ENCODE measurements around the gene RRM2.

Gene RRM2

DNA sequence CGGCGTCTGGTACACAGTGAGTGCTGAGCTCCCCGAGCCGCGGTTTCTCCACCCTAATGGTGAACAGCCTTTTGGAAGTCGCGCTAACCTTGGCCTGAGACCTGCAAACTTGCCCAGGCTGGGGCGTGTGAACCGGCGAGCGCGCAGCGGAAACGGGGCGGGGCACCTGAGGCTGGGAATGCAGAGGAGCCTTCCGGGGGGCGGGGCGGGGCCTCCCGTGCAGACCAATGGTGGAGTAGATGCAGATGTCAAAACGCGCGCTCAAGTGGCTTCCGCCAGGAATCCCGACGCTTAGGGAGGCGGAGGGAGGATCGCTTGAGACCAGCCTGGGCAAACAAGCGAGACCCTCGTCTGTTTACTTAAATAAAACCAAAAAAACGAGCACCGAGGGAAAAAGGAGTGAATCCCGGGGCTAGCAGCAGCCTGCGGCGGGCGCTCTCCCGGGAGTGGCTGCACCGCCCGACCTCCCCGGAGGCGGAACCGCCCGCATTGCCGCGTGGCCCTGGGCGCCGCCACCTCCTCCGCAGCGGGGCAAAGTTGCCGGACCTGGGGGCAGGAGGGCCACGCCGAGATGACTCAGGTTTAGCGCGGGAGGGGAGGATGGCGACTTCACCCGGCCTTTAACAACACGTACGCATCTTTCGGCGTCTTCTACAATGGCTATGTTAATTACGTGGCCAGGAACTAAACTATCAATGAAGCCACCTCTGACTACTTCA lies 2.2 kb upstream of the RRM2 start:
- Histone ChIP-seq H3F3A (ENCODE audit: low read depth) (peaks cover 10% of the 10 kb centered on the region), H2AFZ (ENCODE audit: low read length) (peak overlapping the region; percentile 80)
- TF ChIP-seq, protein P1, sequence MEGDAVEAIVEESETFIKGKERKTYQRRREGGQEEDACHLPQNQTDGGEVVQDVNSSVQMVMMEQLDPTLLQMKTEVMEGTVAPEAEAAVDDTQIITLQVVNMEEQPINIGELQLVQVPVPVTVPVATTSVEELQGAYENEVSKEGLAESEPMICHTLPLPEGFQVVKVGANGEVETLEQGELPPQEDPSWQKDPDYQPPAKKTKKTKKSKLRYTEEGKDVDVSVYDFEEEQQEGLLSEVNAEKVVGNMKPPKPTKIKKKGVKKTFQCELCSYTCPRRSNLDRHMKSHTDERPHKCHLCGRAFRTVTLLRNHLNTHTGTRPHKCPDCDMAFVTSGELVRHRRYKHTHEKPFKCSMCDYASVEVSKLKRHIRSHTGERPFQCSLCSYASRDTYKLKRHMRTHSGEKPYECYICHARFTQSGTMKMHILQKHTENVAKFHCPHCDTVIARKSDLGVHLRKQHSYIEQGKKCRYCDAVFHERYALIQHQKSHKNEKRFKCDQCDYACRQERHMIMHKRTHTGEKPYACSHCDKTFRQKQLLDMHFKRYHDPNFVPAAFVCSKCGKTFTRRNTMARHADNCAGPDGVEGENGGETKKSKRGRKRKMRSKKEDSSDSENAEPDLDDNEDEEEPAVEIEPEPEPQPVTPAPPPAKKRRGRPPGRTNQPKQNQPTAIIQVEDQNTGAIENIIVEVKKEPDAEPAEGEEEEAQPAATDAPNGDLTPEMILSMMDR (conservative IDR thresholded peaks at IDR 0.05; ENCODE audit: low read length) = no peak
- TF ChIP-seq EZH2phosphoT487 (IDR thresholded peaks at IDR 0.05; ENCODE audit: borderline replicate concordance) = no peak

DNA sequence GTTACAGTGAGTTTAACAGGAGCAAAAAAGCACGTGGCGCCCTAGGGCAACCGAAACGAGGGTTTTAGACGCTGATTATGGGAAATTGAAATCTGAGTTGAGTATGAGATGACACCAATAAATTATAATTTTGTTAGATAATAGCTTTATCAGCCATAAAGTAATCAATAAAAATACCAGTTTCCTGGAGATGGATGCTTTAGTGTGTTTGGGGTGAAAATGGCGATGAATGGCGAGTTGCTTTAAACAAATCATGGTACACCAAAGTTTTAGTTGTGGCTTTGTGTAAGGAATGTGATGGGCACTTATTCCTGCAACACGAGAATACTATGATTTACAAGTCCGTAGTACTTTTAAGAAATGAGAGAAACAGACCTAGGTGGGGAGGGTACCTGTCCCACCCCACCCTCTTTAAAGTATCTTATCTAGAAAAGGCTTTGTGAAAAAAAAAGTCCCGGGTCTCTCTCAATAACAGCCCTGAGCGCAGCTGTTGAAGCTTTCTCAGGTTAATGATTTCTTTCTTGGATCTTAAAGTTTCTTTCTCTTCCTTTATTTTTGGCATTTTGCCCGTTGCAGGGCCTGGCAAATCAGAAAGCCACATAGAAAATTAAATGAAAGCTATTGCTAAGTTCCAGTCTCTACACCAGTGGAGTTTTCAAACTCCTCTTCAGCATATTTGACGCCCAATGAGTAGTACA lies 1.5 kb upstream of the RRM2 start:
- Histone ChIP-seq H3K36me3 (ENCODE audit: insufficient read depth, low read length) (peaks cover 12% of the 10 kb centered on the region), H3K4me3 (ENCODE audit: low read length, poor library complexity, severe bottlenecking) (peak overlapping the region; percentile 83), H3K9ac (ENCODE audit: low read depth, low read length, poor library complexity, severe bottlenecking) (peak overlapping the region; percentile 93), H4K20me1 (ENCODE audit: insufficient read depth, low read length, poor library complexity, severe bottlenecking) (peaks cover 32% of the 10 kb centered on the region), H3F3A (ENCODE audit: low read depth) (peaks cover 10% of the 10 kb centered on the region), H2AFZ (ENCODE audit: low read length) (peak overlapping the region; percentile 80; the same call in 1 of the 2 replicates), H3K79me2 (ENCODE audit: insufficient read depth, low read length) (peaks cover 70% of the 10 kb centered on the region), H3K9me2 (replicated peaks; ENCODE audit: low read depth, low read length) (no peaks in the 10 kb centered on the region), H3K9me3 (ENCODE audit: insufficient read depth, low read depth, low read length) (no peaks in the 10 kb centered on the region), H3K27me3 (ENCODE audit: insufficient read depth, low read length, poor library complexity, severe bottlenecking) (no peaks in the 10 kb centered on the region), H3K4me2 (ENCODE audit: low read depth, low read length, poor library complexity, severe bottlenecking) (peak overlapping the region; percentile 80), H3K4me1 (ENCODE audit: insufficient read depth, low read length, poor library complexity, severe bottlenecking) (peaks cover 44% of the 10 kb centered on the region)
- TF ChIP-seq EZH2phosphoT487 (IDR thresholded peaks at IDR 0.05; ENCODE audit: borderline replicate concordance) = no peak
- TF ChIP-seq, protein P1 (conservative IDR thresholded peaks at IDR 0.05; ENCODE audit: low read length) = no peak

More for the DNA sequence above, 2.2 kb upstream of the RRM2 start:
- no peaks in the 10 kb centered on the region for H3K27me3 ChIP-seq (ENCODE audit: insufficient read depth, low read length, poor library complexity, severe bottlenecking)
- peak overlapping the region; percentile 93 for H3K9ac ChIP-seq (ENCODE audit: low read depth, low read length, poor library complexity, severe bottlenecking)
- H3K9me2 ChIP-seq (replicated peaks; ENCODE audit: low read depth, low read length) = no peaks in the 10 kb centered on the region
- H3K4me2 ChIP-seq (ENCODE audit: low read depth, low read length, poor library complexity, severe bottlenecking) = peak overlapping the region; percentile 80
- peaks cover 25% of the 10 kb centered on the region for H4K20me1 ChIP-seq (ENCODE audit: insufficient read depth, low read length, poor library complexity, severe bottlenecking)
- H3K36me3 ChIP-seq (ENCODE audit: insufficient read depth, low read length) = peaks cover 7% of the 10 kb centered on the region
- H3K79me2 ChIP-seq (ENCODE audit: insufficient read depth, low read length) = peaks cover 63% of the 10 kb centered on the region
- no peaks in the 10 kb centered on the region for H3K9me3 ChIP-seq (ENCODE audit: insufficient read depth, low read depth, low read length)
- H3K4me3 ChIP-seq (ENCODE audit: low read length, poor library complexity, severe bottlenecking) = peak overlapping the region; percentile 83
- peaks cover 38% of the 10 kb centered on the region for H3K4me1 ChIP-seq (ENCODE audit: insufficient read depth, low read length, poor library complexity, severe bottlenecking)

DNA sequence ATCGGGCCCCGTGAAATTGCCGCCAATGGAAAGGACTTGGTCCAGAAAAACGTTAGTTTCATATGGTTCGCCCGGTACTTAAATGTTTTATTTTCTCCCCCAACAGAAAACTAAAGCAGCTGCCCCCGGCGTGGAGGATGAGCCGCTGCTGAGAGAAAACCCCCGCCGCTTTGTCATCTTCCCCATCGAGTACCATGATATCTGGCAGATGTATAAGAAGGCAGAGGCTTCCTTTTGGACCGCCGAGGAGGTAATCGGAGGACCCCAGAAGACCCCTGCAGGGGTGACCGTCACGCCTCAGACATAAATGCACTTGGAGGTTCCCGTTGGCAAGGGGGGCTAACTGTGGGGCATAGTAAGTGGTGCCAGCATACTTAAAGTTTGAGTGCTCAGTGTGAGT lies 742 bp downstream of the RRM2 start:
- Histone ChIP-seq H3K4me2 (ENCODE audit: low read depth, low read length, poor library complexity, severe bottlenecking) (peak overlapping the region; percentile 82), H3K27me3 (ENCODE audit: insufficient read depth, low read length, poor library complexity, severe bottlenecking) (no peaks in the 10 kb centered on the region), H3K36me3 (ENCODE audit: insufficient read depth, low read length) (peaks cover 35% of the 10 kb centered on the region), H3K4me3 (ENCODE audit: low read length, poor library complexity, severe bottlenecking) (peak overlapping the region; percentile 83), H3K4me1 (ENCODE audit: insufficient read depth, low read length, poor library complexity, severe bottlenecking) (peaks cover 56% of the 10 kb centered on the region), H3F3A (ENCODE audit: low read depth) (0 out of 2 replicates have a peak, but pooled peaks cover 5% of the 10 kb centered on the region), H3K9ac (ENCODE audit: low read depth, low read length, poor library complexity, severe bottlenecking) (peak overlapping the region; percentile 93), H3K79me2 (ENCODE audit: insufficient read depth, low read length) (peaks cover 93% of the 10 kb centered on the region), H4K20me1 (ENCODE audit: insufficient read depth, low read length, poor library complexity, severe bottlenecking) (peaks cover 53% of the 10 kb centered on the region), H2AFZ (ENCODE audit: low read length) (no peak overlapping the region), H3K9me2 (replicated peaks; ENCODE audit: low read depth, low read length) (no peaks in the 10 kb centered on the region), H3K9me3 (ENCODE audit: insufficient read depth, low read depth, low read length) (no peaks in the 10 kb centered on the region)
- TF ChIP-seq, protein P1 (conservative IDR thresholded peaks at IDR 0.05; ENCODE audit: low read length) = no peak
- TF ChIP-seq EZH2phosphoT487 (IDR thresholded peaks at IDR 0.05; ENCODE audit: borderline replicate concordance) = no peak

Measured in Loucy (cell line).